HG02981 (cell line): ENCODE data around the gene GFOD2.
A peak's percentile ranks its signal among the peaks of the same experiment; 100 is the strongest.

ENCODE experiments used
- ATAC-seq: cut with Tn5 transposase; IDR thresholded peaks from one replicate; pipeline ENCODE4 v1.9.1; 2021; ENCODE audit warnings: mild to moderate bottlenecking, moderate library complexity; ENCODE audit not compliant: unreplicated experiment

GFOD2 gene

DNA sequence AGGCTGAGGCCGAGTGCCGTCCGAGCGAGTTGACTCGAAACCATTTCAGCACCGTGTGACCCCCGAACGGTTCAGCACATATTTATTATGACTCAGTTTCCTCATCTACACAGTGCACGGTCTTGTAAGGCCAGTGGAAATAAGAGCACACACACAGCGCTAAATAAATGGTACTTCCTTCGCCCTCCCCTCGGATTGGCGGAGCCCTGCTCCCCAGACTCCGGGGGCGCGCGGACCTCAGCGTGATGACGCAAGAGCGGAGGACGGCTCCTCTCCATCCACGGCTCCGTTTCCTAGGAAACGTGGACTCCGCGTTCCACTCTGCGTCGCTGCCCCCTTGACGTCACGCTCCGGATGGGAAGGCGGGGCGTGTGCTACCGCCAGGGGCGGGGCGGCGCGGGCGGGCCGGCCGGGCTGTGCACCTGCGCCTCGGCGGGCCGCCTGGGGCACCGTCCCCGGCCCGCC lies 58.5 kb downstream of the GFOD2 start, which contains the start of gene PARD6A:
Gene PARD6A (plus strand): TSS at position 397 of the 465 bp plus-strand sequence. CDS start 79 bp downstream, outside the sequence.
- ATAC-seq, result peak; percentile 68

- ATAC-seq, result peak; percentile 42
Measured at GRCh38 chr16:67659675-67660563, 59.2 kb downstream of the GFOD2 start, which contains the start of gene ACD. TSS of gene ACD (minus strand) at chr16:67660260. CDS start at chr16:67660220, 40 bp downstream.

GRCh38 chr16:67658849-67659674 lies 60.1 kb downstream of the GFOD2 start:
- ATAC-seq, result no peak

DNA sequence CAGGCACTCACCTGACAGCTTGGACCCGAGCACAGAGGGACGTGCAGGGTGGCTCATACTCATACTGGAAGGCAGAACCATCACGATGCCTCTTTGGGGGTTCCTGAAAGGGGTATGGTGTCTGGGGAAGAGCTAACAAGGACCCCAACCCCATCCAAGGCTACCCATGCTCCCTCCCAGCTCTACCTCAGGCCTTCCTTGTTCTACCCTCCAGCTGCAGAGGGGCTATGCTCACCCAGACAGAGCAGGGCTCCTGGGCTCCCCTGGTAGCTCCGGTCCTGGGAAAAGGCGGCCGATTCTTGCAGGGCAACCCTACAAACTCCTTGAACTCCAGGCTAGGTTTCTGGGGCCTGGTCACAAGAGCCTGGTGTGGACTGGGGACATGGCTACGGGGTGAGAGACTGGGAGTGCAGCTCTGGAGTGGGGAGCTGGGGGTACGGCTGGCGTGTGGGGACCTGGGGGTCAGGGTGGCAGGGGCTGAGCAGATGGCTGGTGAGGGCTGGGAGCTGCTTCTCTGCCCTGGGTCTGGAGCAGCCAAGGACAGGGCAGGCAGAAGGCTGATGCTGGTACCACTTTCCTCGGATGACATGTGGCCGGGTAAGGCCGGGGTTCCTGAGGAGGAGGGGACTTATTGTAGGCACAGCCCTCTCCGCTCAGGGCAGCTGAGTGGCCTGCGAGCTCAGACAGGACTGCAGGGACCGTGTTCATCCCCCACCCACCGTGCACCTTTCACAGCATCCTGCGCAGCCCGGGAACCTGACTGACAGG lies 61.2 kb downstream of the GFOD2 start:
- no peak for ATAC-seq

GRCh38 chr16:67657017-67657608 lies 62.0 kb downstream of the GFOD2 start:
- no peak for ATAC-seq

- ATAC-seq, result no peak
Measured at GRCh38 chr16:67656344-67657016, 62.6 kb downstream of the GFOD2 start.

- no peak for ATAC-seq
Measured at GRCh38 chr16:67655363-67655762, 63.8 kb downstream of the GFOD2 start.

- ATAC-seq, result no peak
Measured at GRCh38 chr16:67654403-67654911, 64.7 kb downstream of the GFOD2 start.

- no peak for ATAC-seq
Measured at GRCh38 chr16:67653789-67654402, 65.2 kb downstream of the GFOD2 start.

- ATAC-seq, result no peak
Measured at GRCh38 chr16:67653128-67653788, 65.9 kb downstream of the GFOD2 start.

GRCh38 chr16:67652578-67653127 lies 66.5 kb downstream of the GFOD2 start:
- ATAC-seq, result no peak

DNA sequence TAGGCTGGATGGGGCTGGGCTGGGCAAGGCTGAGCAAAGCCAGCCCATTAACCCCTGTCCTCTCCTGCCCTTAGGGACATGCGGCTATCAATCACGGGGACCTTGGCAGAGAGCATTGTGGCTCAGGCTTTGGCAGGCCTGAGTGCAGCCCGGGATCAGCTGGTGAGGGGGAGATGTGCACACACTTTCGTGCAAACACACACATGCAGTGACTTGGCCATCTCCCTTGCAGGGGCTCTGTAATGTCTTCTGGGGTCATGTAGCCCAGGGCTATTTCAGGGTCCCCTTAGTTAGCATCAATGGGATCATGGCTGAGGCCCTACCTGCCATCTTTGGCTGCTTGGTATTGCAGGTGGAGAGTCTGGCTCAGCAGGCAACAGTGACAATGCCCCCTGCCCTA lies 67.3 kb downstream of the GFOD2 start:
- no peak for ATAC-seq

DNA sequence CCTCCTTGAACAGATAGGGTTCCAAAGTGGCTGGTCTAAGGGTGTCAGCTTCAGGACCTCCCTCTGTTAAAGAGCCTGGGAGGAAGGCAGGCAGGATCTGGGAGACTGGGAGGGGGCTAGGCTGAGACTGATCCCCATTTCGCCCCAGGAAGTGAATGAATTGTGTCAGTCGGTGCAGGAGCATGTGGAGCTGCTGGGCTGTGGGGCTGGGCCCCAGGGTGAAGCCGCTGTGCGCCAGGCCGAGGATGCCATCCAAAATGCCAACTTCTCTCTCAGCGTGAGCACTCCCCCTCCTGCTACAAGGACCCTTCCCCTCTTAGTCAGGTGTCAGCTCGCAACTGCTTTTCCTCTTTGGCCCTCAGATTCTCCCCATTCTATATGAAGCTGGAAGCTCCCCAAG lies 68.1 kb downstream of the GFOD2 start:
- no peak for ATAC-seq

GRCh38 chr16:67650023-67650422 lies 69.1 kb downstream of the GFOD2 start:
- no peak for ATAC-seq

- no peak for ATAC-seq
Measured at GRCh38 chr16:67649494-67649931, 69.6 kb downstream of the GFOD2 start.

DNA sequence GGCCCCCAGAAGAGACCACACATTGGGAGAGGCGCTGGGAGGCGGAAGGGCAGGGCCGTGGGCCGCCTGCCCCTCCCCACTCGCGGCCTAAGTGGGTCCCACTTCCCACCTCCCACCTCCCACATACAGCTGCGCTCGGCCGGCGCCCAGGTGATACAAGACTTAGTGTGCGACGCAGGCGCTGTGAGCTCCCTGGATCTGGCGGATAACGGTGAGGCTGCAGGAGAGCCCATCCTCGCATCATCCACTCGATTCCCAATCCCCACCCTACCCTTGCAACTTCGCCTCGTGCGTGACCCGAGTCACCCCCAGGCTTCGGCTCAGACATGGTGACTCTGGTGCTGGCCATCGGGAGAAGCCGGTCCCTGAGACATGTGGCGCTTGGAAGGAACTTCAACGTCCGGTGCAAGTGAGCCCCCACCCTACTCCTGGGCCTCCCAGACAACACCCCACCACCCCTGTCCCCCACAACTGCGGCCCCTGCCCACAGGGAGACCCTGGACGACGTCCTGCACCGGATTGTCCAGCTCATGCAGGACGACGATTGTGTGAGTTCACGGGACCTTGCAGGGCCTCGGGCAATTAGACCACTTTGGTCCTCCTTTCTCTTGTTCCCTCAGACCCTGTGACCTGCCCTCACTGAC lies 70.2 kb downstream of the GFOD2 start:
- no peak for ATAC-seq

DNA sequence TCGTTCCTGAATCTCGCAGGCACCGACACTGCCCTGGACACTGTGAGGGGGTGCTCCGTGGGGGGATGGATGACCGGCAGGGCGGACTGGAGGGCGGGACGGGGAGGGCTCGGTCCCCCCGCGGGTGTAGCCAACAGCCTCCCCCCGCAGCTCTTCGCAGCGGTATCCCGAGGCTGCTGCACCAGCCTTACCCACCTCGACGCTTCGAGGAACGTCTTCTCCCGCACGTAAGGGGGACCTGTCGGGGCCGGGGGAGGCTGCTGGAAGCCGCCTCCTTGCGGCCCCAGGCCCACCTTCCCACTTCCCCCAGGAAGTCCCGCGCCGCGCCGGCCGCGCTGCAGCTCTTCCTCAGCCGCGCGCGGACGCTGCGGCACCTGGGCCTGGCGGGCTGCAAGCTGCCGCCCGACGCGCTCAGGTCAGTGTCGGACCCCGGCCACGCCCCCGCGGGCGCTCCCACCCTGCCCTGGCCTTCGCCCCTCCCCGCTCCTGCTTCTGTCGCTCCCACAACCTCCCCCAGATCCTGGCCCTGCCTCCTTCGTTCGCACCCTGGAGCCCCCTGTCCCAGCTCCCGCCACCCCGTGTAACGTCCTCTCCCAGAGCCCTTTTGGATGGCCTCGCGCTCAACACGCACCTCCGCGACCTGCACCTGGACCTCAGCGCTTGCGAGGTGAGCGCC lies 70.9 kb downstream of the GFOD2 start:
- ATAC-seq, result no peak
